GM18909 (cell line): Measurements from ENCODE around the gene SRPRA.
"Not testable (repeated sequence)": the region's sequence is repeated elsewhere in the genome, so short reads cannot be mapped to it uniquely, and the experiment has no call there.

ENCODE experiments used
- ATAC-seq: cut with Tn5 transposase; IDR thresholded peaks from one replicate; pipeline ENCODE4 v1.9.1; 2021; ENCODE audit warnings: mild to moderate bottlenecking; ENCODE audit not compliant: unreplicated experiment, poor library complexity

Gene SRPRA

GRCh38 chr11:126284829-126285228 lies 16.1 kb upstream of the SRPRA start:
- peak; percentile 47 for ATAC-seq

GRCh38 chr11:126282736-126283591 lies 14.3 kb upstream of the SRPRA start, which contains the start of gene TIRAP:
TIRAP (plus strand) TSS chr11:126283093; CDS start chr11:126290895, 7,802 bp downstream.
- ATAC-seq = peak; percentile 65

- peak; percentile 25 for ATAC-seq
Measured at GRCh38 chr11:126282361-126282735, 13.7 kb upstream of the SRPRA start.

- ATAC-seq = no peak
Measured at GRCh38 chr11:126281666-126282175, 13.0 kb upstream of the SRPRA start.

GRCh38 chr11:126281245-126281644 lies 12.6 kb upstream of the SRPRA start:
- ATAC-seq = no peak

GRCh38 chr11:126280595-126280994 lies 11.9 kb upstream of the SRPRA start:
- ATAC-seq = no peak

- no peak for ATAC-seq
Measured at GRCh38 chr11:126279191-126279590, 10.5 kb upstream of the SRPRA start.

GRCh38 chr11:126277780-126278179 lies 9.1 kb upstream of the SRPRA start:
- no peak for ATAC-seq

- no peak for ATAC-seq
Measured at GRCh38 chr11:126277322-126277721, 8.6 kb upstream of the SRPRA start.

- ATAC-seq = no peak
Measured at GRCh38 chr11:126268361-126268707, 361 bp downstream of the SRPRA start.

GRCh38 chr11:126267650-126268049 lies 1.0 kb downstream of the SRPRA start:
- no peak for ATAC-seq

- no peak for ATAC-seq
Measured at GRCh38 chr11:126265811-126266210, 2.9 kb downstream of the SRPRA start.

GRCh38 chr11:126263489-126263888 lies 5.2 kb downstream of the SRPRA start:
- no peak for ATAC-seq

- ATAC-seq = no peak
Measured at GRCh38 chr11:126262216-126262615, 6.5 kb downstream of the SRPRA start.

GRCh38 chr11:126257764-126258163 lies 10.9 kb downstream of the SRPRA start:
- no peak for ATAC-seq

- no peak for ATAC-seq
Measured at GRCh38 chr11:126257144-126257543, 11.6 kb downstream of the SRPRA start.

- no peak for ATAC-seq
Measured at GRCh38 chr11:126256216-126256615, 12.5 kb downstream of the SRPRA start.

GRCh38 chr11:126255507-126255906 lies 13.2 kb downstream of the SRPRA start:
- ATAC-seq = not testable (repeated sequence)

- ATAC-seq = no peak
Measured at GRCh38 chr11:126254819-126255218, 13.9 kb downstream of the SRPRA start.

GRCh38 chr11:126253265-126253664 lies 15.4 kb downstream of the SRPRA start:
- ATAC-seq = no peak

GRCh38 chr11:126246636-126247035 lies 22.1 kb downstream of the SRPRA start:
- no peak for ATAC-seq

- ATAC-seq = no peak
Measured at GRCh38 chr11:126233391-126233790, 35.3 kb downstream of the SRPRA start.
